Neutrophil (primary cell): ENCODE measurements around the gene OR2H2.
A peak's percentile ranks its signal among the peaks of the same experiment; 100 is the strongest.

Source experiments
- H3K27ac ChIP-seq: fragments of 200-600 bp; sonication (generic); 2 replicates; pipeline ENCODE4 v1.5.1; 2016; ENCODE audit warnings: mild to moderate bottlenecking, moderate library complexity
- H3K27me3 ChIP-seq: fragments of 200-600 bp; sonication (generic); 2 replicates; pipeline ENCODE4 v1.6.0; 2016; ENCODE audit warnings: mild to moderate bottlenecking
- H3K36me3 ChIP-seq: fragments of 200-600 bp; sonication (generic); 2 replicates; pipeline ENCODE4 v1.5.1; 2017
- H3K4me1 ChIP-seq, 2 experiments: fragments of 200-600 bp in 1 of 2; sonication (generic) in 1 of 2; 1 replicate in 1 of 2; 2 replicates in 1 of 2; pipeline versions ENCODE4 v1.5.1 to v1.6.1; 2013 to 2016; ENCODE audit warnings: low read depth in 1 of 2, low read length in 1 of 2, mild to moderate bottlenecking in 1 of 2, moderate library complexity in 1 of 2; ENCODE audit not compliant: control insufficient read depth in 1 of 2, insufficient read depth in 1 of 2
- H3K4me3 ChIP-seq, 2 experiments: fragments of 200-600 bp in 1 of 2; sonication (generic) in 1 of 2; 1 replicate in 1 of 2; 2 replicates in 1 of 2; pipeline ENCODE4 v1.5.1; 2013 to 2016; ENCODE audit warnings: low read depth in 1 of 2, low read length in 1 of 2, mild to moderate bottlenecking in 1 of 2, moderate library complexity in 1 of 2
- H3K9me3 ChIP-seq: fragments of 200-600 bp; sonication (generic); 2 replicates; pipeline ENCODE4 v1.5.1; 2016
- TF ChIP-seq, protein P1 (sequence below): fragments of 200-600 bp; sonication (generic); IDR thresholded peaks from 2 replicates; pipeline ENCODE4 v1.5.1; 2016; ENCODE audit warnings: antibody characterized with exemption

OR2H2 gene

GRCh38 chr6:29611426-29611825, 26.5 kb downstream of the OR2H2 start:
- no peaks in the 10 kb centered on the region for H3K27me3 ChIP-seq

GRCh38 chr6:29617782-29618554, 33.0 kb downstream of the OR2H2 start:
- no peaks in the 10 kb centered on the region for H3K9me3 ChIP-seq
- no peaks in the 10 kb centered on the region for H3K27me3 ChIP-seq
- H3K4me1 ChIP-seq: peaks cover 28 to 29% of the 10 kb centered on the region in 2 experiments
- TF ChIP-seq, protein P1, sequence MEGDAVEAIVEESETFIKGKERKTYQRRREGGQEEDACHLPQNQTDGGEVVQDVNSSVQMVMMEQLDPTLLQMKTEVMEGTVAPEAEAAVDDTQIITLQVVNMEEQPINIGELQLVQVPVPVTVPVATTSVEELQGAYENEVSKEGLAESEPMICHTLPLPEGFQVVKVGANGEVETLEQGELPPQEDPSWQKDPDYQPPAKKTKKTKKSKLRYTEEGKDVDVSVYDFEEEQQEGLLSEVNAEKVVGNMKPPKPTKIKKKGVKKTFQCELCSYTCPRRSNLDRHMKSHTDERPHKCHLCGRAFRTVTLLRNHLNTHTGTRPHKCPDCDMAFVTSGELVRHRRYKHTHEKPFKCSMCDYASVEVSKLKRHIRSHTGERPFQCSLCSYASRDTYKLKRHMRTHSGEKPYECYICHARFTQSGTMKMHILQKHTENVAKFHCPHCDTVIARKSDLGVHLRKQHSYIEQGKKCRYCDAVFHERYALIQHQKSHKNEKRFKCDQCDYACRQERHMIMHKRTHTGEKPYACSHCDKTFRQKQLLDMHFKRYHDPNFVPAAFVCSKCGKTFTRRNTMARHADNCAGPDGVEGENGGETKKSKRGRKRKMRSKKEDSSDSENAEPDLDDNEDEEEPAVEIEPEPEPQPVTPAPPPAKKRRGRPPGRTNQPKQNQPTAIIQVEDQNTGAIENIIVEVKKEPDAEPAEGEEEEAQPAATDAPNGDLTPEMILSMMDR: no peak
- H3K4me3 ChIP-seq: no peak overlapping the region
- no peak overlapping the region for H3K27ac ChIP-seq
- peaks cover 52% of the 10 kb centered on the region for H3K36me3 ChIP-seq

More at GRCh38 chr6:29611426-29611825, 26.5 kb downstream of the OR2H2 start:
- Histone ChIP-seq H3K9me3 (no peaks in the 10 kb centered on the region), H3K36me3 (peaks cover 82% of the 10 kb centered on the region), H3K27ac (no peak overlapping the region), H3K4me1 (no peaks in the 10 kb centered on the region), H3K4me3 (no peak overlapping the region)
- TF ChIP-seq, protein P1: no peak

- peaks cover 45 to 46% of the 10 kb centered on the region in 2 experiments for H3K4me1 ChIP-seq
- H3K36me3 ChIP-seq: peaks cover 35% of the 10 kb centered on the region
- H3K9me3 ChIP-seq: no peaks in the 10 kb centered on the region
- TF ChIP-seq, protein P1: no peak
- no peaks in the 10 kb centered on the region for H3K27me3 ChIP-seq
- peak overlapping the region; percentile 63 for H3K27ac ChIP-seq
- no peak overlapping the region for H3K4me3 ChIP-seq
Observed at GRCh38 chr6:29619578-29620160, 34.7 kb downstream of the OR2H2 start.

DNA sequence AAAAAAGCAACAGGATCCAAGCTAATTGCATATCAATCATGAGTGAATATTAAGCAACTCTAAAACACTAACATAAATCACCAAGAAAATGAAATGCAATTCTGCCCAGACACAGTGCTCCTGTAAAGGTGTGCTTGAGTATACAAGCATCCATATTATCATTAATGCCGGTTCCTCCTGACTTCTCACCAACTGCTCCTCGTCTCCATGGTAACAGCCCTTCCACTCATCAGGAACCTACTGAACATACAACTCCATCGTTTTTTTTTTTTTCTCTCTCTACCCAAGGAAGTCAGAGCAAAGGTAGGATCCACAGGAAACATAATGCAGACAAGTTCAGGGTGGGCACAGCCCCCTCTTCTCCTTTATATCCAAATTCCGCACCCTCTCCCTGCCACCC, 35.7 kb downstream of the OR2H2 start:
- H3K27ac ChIP-seq: peak overlapping the region; percentile 63
- no peaks in the 10 kb centered on the region for H3K27me3 ChIP-seq
- H3K9me3 ChIP-seq: no peaks in the 10 kb centered on the region
- H3K36me3 ChIP-seq: peaks cover 29% of the 10 kb centered on the region
- TF ChIP-seq, protein P1: no peak
- H3K4me3 ChIP-seq: no peak overlapping the region
- peaks cover 54 to 56% of the 10 kb centered on the region in 2 experiments for H3K4me1 ChIP-seq

DNA sequence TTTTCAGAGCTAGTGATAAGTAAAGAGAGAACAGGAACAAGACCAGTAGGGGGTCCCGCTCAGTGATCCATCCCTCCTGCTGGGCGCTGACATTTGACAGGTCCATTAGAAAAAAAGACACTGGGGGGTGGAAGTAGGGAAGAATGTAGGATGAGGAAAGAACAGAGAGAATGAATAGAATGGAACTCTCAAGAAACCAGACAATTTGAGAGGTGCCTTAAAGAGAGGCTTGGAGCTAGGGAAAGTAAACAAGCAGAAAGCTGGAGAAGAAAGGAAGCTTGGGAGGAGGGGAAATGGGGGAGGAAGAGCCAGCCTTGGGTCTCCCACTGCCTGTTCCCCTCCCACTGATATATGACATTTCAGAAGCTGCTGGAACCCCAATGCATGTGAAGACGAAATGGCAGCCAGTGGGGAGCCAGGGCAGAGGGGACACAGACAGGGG, 39.6 kb downstream of the OR2H2 start:
- Histone ChIP-seq H3K27me3 (peaks cover 30% of the 10 kb centered on the region), H3K4me1 (peaks cover 75 to 82% of the 10 kb centered on the region in 2 experiments), H3K27ac (peak overlapping the region; percentile 69), H3K4me3 (no peak overlapping the region), H3K36me3 (peaks cover 8% of the 10 kb centered on the region), H3K9me3 (no peaks in the 10 kb centered on the region)
- TF ChIP-seq, protein P1: no peak
